Endothelial cell of coronary artery (primary cell): ENCODE results near the gene SNAI3. TPM values are rescaled to one million over a fixed set of nuclear protein-coding genes. Genes with fewer than 3 reads are reported as not detected.

ENCODE experiments used
- total RNA-seq: library from RNA; depleted of rRNA; stranded (reverse); fragments of >200 nt; gene quantifications from 2 replicates; pipeline ENCODE4 v1.2.3, GENCODE V29; 2014

Gene SNAI3
- total RNA-seq, result under 0.01 and 0.09 TPM in 2 replicates

GRCh38 chr16:88686439-88687253 is at the start of gene SNAI3:
TSS of gene SNAI3 (minus strand) at chr16:88686507. CDS start at chr16:88686406, 101 bp downstream.

GRCh38 chr16:88706229-88706964 is 20.1 kb upstream of the SNAI3 start, which contains the start of the genes CTU2 and RNF166:
TSS of gene CTU2 (plus strand) at chr16:88706503. CDS start at chr16:88706531, 28 bp downstream.
TSS of gene RNF166 (minus strand) at chr16:88706408. CDS start at chr16:88706325, 83 bp downstream.

DNA sequence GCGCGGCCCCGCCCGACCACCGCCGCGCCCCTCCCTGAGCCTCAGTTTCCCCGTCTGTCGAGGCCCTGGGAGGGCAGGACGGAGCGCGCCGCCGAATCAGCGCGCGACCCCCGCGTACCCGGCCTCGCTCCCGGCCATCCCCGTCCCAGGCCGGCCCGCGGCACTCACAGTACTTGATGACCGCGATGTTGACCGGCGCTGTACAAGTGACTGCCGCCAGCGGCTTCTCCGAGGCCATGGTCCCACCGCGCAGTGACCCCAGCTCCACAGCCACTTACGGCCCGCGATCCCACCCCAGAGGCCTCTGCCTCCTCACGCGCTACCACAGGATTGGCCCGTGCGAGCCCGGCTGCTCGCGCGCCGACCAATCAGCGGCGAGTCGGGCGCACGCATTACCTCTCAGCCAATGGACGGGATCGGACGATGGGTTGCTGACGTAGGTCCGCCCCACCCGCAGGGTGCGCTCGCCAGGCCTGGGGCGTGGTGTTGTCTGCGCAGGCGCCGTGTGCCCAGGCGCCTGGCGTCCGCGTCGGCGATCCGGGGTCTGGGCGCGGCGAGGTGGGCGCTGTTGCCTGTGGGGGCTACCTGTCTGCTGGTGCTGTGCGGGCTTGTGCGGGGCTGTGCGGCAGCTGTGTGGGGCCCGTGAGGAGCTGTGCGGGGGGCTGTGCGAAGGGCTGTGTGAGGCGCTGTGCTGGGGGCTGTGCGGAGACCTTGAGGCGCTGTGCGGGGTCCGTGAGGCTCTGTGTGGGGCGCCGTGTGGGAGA is 23.3 kb downstream of the SNAI3 start, which contains the start of gene MVD:
Gene MVD (minus strand): TSS at position 249 of the 764 bp plus-strand sequence. CDS start 11 bp downstream, at position 238.

DNA sequence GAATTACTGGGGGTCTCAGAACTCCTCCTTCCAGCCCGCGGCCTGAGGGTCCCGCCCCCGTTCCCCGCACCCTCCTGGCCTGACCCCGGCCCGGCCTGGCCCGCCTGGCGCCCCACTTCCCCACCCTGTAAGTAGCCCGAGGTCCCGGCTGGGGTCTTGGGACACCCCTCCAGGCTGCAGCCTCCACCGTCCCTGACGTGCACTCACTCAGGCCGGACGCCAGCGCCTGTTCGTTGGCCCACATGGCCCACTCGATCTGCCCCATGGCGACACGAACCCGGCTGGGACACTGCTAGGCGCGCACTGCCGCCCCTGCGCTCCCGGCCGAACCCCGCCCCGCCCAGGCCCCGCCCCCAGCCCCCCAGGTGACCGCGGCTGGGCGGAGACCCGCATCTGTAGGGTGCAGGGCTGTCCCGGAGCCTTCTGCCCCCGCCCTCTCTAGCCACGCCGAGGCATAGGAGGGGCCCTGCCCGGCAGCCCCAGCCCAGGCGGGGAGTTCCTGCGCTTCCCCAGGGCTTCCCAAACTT is 35.5 kb downstream of the SNAI3 start, which contains the start of gene CYBA:
Gene CYBA (minus strand): TSS at position 305 of the 527 bp plus-strand sequence. CDS start 40 bp downstream, at position 265.

GRCh38 chr16:88638323-88639230 is 47.7 kb downstream of the SNAI3 start, which contains the start of gene IL17C:
TSS of gene IL17C (plus strand) at chr16:88638572. CDS start at chr16:88638642, 70 bp downstream.

Other genes with a start within 250 kb of the SNAI3 start
- 1.7 and 2.8 TPM in 2 replicates for gene ZFPM1, start 233.2 kb downstream of the SNAI3 start, total RNA-seq
- gene ZC3H18, start 116.1 kb downstream of the SNAI3 start, total RNA-seq, result 10.9 and 13.9 TPM in 2 replicates
- gene IL17C, start 47.9 kb downstream of the SNAI3 start, total RNA-seq, result 0.09 TPM in 1 of 2 replicates, not detected in the other
- gene CYBA, start 35.5 kb downstream of the SNAI3 start, total RNA-seq, result 114 and 129 TPM in 2 replicates
- 36.1 and 36.8 TPM in 2 replicates for gene MVD, start 23.4 kb downstream of the SNAI3 start, total RNA-seq
- 15.9 and 19.5 TPM in 2 replicates for gene RNF166, start 19.9 kb upstream of the SNAI3 start, total RNA-seq
- 24.8 TPM in 2 replicates for gene CTU2, start 20.0 kb upstream of the SNAI3 start, total RNA-seq
- gene PIEZO1, start 98.7 kb upstream of the SNAI3 start, total RNA-seq, result 205 and 395 TPM in 2 replicates
- gene CDT1, start 117.3 kb upstream of the SNAI3 start, total RNA-seq, result 4.0 and 7.5 TPM in 2 replicates
- 102 and 118 TPM in 2 replicates for gene APRT, start 125.4 kb upstream of the SNAI3 start, total RNA-seq
- gene GALNS, start 170.4 kb upstream of the SNAI3 start, total RNA-seq, result 10.8 and 21.0 TPM in 2 replicates
- gene TRAPPC2L, start 170.6 kb upstream of the SNAI3 start, total RNA-seq, result 44.1 and 79.7 TPM in 2 replicates
- not detected in 2 replicates for gene PABPN1L, start 180.2 kb upstream of the SNAI3 start, total RNA-seq